Measurements from ENCODE around the gene TBCCD1. TPM values are rescaled to one million over a fixed set of nuclear protein-coding genes. Genes with fewer than 3 reads are reported as not detected.

Gene TBCCD1, protein sequence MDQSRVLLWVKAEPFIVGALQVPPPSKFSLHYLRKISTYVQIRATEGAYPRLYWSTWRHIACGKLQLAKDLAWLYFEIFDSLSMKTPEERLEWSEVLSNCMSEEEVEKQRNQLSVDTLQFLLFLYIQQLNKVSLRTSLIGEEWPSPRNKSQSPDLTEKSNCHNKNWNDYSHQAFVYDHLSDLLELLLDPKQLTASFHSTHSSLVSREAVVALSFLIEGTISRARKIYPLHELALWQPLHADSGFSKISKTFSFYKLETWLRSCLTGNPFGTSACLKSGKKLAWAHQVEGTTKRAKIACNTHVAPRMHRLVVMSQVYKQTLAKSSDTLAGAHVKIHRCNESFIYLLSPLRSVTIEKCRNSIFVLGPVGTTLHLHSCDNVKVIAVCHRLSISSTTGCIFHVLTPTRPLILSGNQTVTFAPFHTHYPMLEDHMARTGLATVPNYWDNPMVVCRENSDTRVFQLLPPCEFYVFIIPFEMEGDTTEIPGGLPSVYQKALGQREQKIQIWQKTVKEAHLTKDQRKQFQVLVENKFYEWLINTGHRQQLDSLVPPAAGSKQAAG
- total RNA-seq = 10 to 100 TPM; 13.8 to 30.5 (median 16.6) TPM

DNA sequence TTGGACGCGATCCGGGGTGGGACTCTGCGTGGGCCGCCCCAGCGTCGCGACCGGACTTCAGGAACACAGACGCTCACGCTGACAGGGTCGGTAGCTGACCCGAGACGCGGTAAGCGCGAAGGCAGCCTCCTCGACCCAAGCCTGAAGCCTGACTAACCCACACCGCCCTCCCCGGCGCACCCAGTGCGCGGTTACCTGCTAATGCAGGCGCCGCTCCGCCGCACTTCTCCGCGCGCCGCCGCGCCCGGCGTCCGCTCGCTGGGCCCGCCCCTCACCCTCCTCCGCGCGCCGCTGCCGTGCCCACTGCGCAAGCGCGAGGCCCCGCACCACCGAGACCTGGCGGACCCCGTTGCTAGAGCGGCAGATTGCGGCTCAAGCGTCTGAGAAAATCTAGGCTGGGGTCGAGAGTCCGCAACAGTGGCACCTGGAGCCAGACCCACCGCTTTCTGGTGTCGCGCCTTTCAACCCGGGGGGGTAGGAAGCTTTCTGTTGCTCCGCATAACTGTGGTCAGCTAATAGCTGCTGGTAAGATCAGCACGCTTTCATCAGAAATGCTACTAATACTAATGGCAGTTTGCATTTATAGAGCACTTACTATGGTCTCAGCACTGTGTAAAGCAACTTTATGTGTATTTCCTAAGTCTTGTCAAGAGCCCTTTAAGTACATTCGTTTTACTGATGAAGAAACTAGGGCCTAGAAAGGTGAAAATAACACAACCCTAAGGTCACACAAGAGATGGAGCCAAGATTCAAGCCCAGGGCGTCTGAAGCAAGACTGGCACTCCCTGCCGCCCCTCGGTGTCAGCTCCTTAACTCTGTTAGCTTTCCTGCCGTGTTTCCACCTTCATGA lies at the start of gene TBCCD1:
TBCCD1 (minus strand) TSS at position 268 of the 850 bp plus-strand sequence. CDS start 3,010 bp downstream, outside the sequence.
- H3K9me3 ChIP-seq = no peaks in the 10 kb centered on the region
- TF ChIP-seq CTCF (IDR thresholded peaks at IDR 0.05) = peak in 2 of 6 experiments; percentile 4 to 6
- peak; percentile 93 to 96 for TF ChIP-seq POLR2A (IDR thresholded peaks at IDR 0.05)
- peaks cover 0 to 32% (median 2%) of the 10 kb centered on the region in 4 donors for H3K4me1 ChIP-seq
- H3K27me3 ChIP-seq = no peaks in the 10 kb centered on the region
- peak within 1 kb of the TSS; percentile 58 to 95 (median 81) for H3K4me3 ChIP-seq
- H3K36me3 ChIP-seq = peaks cover 0 to 1% (median 0%) of the 10 kb centered on the region in 3 donors
- peak; percentile 88 to 96 (median 96) for DNase-seq
- H3K27ac ChIP-seq = peak within 1 kb of the TSS; percentile 82 to 96 (median 88)

- no peak for DNase-seq
- H3K27me3 ChIP-seq = no peaks in the 10 kb centered on the region
- H3K36me3 ChIP-seq = no peaks in the 10 kb centered on the region
- no peaks in the 10 kb centered on the region for H3K4me1 ChIP-seq
- H3K9me3 ChIP-seq = no peaks in the 10 kb centered on the region
- H3K4me3 ChIP-seq = no peak overlapping the region
- no peak overlapping the region for H3K27ac ChIP-seq
- TF ChIP-seq POLR2A (IDR thresholded peaks at IDR 0.05) (no peak), CTCF (IDR thresholded peaks at IDR 0.05) (no peak)
These were observed 49.1 kb upstream of the TBCCD1 start for GRCh38 chr3:186616299-186616617.

DNA sequence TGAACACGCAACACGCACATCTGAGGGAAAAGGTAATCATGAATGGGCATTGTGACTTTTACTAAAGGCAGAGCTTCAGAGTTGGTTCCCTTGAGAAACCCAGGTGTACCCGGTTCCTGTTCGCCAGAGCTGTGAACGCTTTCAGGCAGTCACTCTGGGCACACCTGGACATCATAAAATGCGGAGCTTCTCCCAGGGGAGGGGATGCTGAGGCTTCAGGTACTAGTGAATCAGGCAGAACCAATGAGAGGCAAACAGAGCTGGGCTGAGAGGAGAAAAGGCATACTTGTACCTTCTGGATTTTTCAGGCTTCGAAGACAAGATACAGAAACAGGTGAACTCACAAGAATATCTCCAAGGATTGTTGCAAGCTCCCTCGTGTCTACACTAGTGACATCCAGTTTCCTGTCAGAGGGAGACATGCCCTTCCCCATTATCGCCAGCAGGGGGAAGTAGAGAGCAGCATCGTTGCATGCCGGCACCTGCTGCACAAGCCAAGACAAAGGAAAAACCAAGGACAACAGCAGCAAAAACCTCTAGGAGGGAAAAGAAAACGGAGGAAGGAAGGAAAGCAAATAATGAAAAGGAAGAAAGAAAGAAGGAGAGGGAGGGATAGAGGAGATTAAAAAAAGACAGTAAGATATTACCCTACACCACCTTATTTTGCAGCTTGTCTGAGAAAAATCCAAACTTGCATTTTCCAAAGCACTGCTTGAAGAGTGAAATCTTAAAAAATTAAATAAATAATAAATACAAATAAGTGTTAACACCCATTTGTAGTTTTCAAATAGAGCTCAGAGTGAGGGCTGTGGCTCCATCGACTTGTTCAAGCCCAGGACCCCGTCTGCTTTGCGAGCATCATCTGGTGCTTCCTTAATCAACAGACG lies 47.7 kb upstream of the TBCCD1 start:
- Histone ChIP-seq H3K27me3 (no peaks in the 10 kb centered on the region), H3K4me3 (peak overlapping the region in 1 of 4 donors; percentile 1), H3K9me3 (no peaks in the 10 kb centered on the region), H3K27ac (no peak overlapping the region), H3K36me3 (no peaks in the 10 kb centered on the region), H3K4me1 (no peaks in the 10 kb centered on the region)
- TF ChIP-seq POLR2A (IDR thresholded peaks at IDR 0.05) (no peak), CTCF (IDR thresholded peaks at IDR 0.05) (peak; percentile 88 to 97 (median 96))
- DNase-seq = peak; percentile 72 to 87 (median 75)

DNA sequence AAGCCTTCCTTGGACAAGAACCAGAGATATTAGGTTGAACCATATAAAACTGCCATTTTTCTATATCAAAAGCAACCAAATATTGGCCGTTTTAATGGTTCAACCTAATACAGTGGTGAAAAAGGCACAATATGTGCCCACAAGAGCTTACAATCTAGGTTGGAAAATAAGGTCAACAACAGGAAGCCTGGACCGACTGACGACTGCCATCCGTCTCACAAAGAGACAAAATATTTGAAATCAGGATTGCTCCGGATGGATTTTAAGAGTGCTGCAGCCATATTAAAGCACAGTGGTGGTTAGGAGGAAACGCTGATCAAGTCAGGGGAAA lies 47.1 kb upstream of the TBCCD1 start:
- Histone ChIP-seq H3K4me1 (no peaks in the 10 kb centered on the region), H3K27ac (no peak overlapping the region), H3K27me3 (no peaks in the 10 kb centered on the region), H3K4me3 (peak overlapping the region in 1 of 4 donors; percentile 1), H3K36me3 (no peaks in the 10 kb centered on the region), H3K9me3 (no peaks in the 10 kb centered on the region)
- DNase-seq = no peak
- TF ChIP-seq CTCF (IDR thresholded peaks at IDR 0.05) (no peak), POLR2A (IDR thresholded peaks at IDR 0.05) (no peak)
